RWPE1 (cell line): Measurements from ENCODE around the gene DISC1.
"Not testable (repeated sequence)": the region's sequence is repeated elsewhere in the genome, so short reads cannot be mapped to it uniquely, and the experiment has no call there.

Experiments used
- CTCF ChIA-PET: fragments of 350-600 bp; sonication (Branson Sonifier 250); formaldehyde crosslinking; extraction: SDS; loops from one replicate; lab custom pipeline; 2021; lab: Yijun Ruan, JAX
- POLR2A ChIA-PET: fragments of 400-600 bp; formaldehyde crosslinking; extraction: SDS; loops from one replicate; lab custom pipeline; 2020; ENCODE audit warnings: antibody characterized with exemption; ENCODE audit not compliant: low non-redundant PET; lab: Yijun Ruan, JAX
- DNase-seq: peaks from one replicate; pipeline ENCODE4 v3.0.0; 2012; ENCODE audit warnings: low spot score
- H3K27ac ChIP-seq: fragments of 450-650 bp; 2 replicates; pipeline ENCODE4 v1.5.1; 2017
- CTCF ChIP-seq: fragments of 450-650 bp; conservative IDR thresholded peaks from 2 replicates; pipeline ENCODE4 v1.5.1; 2017; ENCODE audit warnings: low read depth, mild to moderate bottlenecking

Gene DISC1

GRCh38 chr1:231667896-231668506, 41.4 kb downstream of the DISC1 start:
- no peak for TF ChIP-seq CTCF
- ChIA-PET CTCF (no interaction called here), POLR2A (no interaction called here)
- no peak overlapping the region for H3K27ac ChIP-seq
- no peak for DNase-seq

GRCh38 chr1:231668826-231669225, 42.2 kb downstream of the DISC1 start:
- ChIA-PET CTCF (no interaction called here), POLR2A (no interaction called here)
- no peak for DNase-seq
- H3K27ac ChIP-seq, result no peak overlapping the region
- no peak for TF ChIP-seq CTCF

- CTCF ChIA-PET, POLR2A ChIA-PET, H3K27ac ChIP-seq, DNase-seq: not testable (repeated sequence)
Measured at GRCh38 chr1:231669864-231670621, 43.5 kb downstream of the DISC1 start.

- ChIA-PET POLR2A (no interaction called here), CTCF (interaction anchor here (0.5 kb wide), 1 partner anchor 284 kb away, joined by 4 read pairs; no protein-coding TSS in a partner anchor)
- DNase-seq, result no peak
- TF ChIP-seq CTCF, result no peak
- no peak overlapping the region for H3K27ac ChIP-seq
Measured at GRCh38 chr1:231670755-231671154, 44.2 kb downstream of the DISC1 start.

GRCh38 chr1:231674575-231674974, 48.0 kb downstream of the DISC1 start:
- ChIA-PET POLR2A (no interaction called here), CTCF (no interaction called here)
- H3K27ac ChIP-seq, result no peak overlapping the region
- no peak for TF ChIP-seq CTCF
- DNase-seq, result no peak

- H3K27ac ChIP-seq, result no peak overlapping the region
- CTCF ChIA-PET, result interaction anchor here (0.6 kb wide), 1 partner anchor 10 kb away, joined by 4 read pairs; no protein-coding TSS in a partner anchor
- POLR2A ChIA-PET, result no interaction called here
- DNase-seq, result no peak
- TF ChIP-seq CTCF, result no peak
Measured at GRCh38 chr1:231676487-231676886, 49.9 kb downstream of the DISC1 start.

GRCh38 chr1:231677442-231677841, 50.9 kb downstream of the DISC1 start:
- no peak for TF ChIP-seq CTCF
- ChIA-PET CTCF (interaction anchor here (0.6 kb wide), 1 partner anchor 11 kb away, joined by 4 read pairs; no protein-coding TSS in a partner anchor), POLR2A (no interaction called here)
- no peak overlapping the region for H3K27ac ChIP-seq
- no peak for DNase-seq
